GM10266 (cell line): ENCODE measurements around the gene DGUOK.

Experiments
- DNase-seq: peaks from one replicate; pipeline ENCODE4 v3.0.0; 2012; ENCODE audit errors: extremely low spot score
- CTCF ChIP-seq: IDR thresholded peaks from 2 replicates; pipeline ENCODE4 v1.5.1; 2012; ENCODE audit warnings: mild to moderate bottlenecking, low read depth; ENCODE audit not compliant: control insufficient read depth, insufficient read depth; ENCODE audit errors: missing control alignments

DGUOK gene

DNA sequence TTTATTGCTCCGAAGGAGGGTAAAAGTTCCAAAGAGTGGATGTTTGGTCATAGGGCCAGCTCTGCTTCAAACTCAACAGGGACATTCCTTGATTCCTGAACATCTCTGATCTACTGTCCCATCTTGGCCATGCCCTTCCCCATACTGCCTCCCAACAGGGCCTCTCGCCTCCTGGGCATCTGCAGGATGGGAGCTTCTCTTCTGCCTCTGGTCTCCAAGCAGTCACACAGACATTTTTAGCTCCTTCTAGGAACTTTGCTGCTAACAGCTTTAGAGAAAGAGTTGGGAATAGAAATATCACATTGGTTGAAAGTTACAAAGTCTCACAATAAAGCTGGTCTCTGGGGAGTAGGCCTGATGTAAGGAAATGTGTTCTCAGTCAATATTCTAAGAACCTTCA, 9.4 kb upstream of the DGUOK start:
- no peak for TF ChIP-seq CTCF
- no peak for DNase-seq

DNA sequence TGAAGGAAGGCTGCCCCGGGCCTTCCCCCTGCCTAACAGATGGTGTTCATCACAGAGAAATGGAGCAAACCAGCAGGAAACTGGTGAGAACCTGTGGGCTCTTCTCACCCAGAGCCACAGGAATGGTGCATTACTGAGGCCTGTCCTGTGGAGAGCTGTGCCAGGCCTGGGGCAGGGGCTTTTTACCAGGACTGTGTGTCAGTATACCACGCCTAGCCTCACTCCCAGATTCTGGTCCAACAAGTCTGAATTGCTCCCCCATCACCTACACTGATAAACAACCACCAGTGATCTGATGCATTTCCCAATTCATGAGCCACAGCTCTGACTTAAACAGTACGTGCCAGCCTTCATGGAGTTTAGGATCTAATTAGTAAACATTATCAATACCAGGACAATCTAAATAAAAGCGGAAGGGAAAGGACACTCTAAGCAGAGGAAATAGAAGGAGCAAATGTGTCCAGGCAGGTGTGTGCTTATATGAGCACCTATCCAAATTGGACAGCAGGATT, 8.9 kb upstream of the DGUOK start:
- no peak for DNase-seq

DNA sequence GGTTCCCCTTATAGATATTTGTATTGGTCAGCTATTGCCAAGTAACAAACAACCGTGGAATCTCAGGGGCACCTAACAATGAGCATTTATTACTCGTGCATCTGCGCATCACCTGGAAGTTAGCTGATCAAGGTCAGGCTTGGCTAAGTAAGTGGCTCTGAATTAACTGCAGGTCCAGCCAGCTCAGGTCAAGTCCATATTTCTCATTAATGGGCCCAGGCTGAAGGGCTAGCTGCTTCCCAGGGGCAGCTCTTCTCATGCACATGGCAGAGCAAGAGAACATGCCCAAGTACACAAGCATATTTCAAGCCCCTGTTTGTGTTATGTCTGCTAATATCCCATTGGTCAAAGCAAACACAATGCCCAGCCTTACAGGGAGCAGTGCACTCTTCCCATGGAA, 7.8 kb upstream of the DGUOK start:
- TF ChIP-seq CTCF, result no peak
- DNase-seq, result no peak

More for the DNA sequence above, 8.9 kb upstream of the DGUOK start:
- TF ChIP-seq CTCF, result no peak

GRCh38 chr2:73919596-73920228, 7.0 kb upstream of the DGUOK start:
- no peak for DNase-seq
- TF ChIP-seq CTCF, result no peak

DNA sequence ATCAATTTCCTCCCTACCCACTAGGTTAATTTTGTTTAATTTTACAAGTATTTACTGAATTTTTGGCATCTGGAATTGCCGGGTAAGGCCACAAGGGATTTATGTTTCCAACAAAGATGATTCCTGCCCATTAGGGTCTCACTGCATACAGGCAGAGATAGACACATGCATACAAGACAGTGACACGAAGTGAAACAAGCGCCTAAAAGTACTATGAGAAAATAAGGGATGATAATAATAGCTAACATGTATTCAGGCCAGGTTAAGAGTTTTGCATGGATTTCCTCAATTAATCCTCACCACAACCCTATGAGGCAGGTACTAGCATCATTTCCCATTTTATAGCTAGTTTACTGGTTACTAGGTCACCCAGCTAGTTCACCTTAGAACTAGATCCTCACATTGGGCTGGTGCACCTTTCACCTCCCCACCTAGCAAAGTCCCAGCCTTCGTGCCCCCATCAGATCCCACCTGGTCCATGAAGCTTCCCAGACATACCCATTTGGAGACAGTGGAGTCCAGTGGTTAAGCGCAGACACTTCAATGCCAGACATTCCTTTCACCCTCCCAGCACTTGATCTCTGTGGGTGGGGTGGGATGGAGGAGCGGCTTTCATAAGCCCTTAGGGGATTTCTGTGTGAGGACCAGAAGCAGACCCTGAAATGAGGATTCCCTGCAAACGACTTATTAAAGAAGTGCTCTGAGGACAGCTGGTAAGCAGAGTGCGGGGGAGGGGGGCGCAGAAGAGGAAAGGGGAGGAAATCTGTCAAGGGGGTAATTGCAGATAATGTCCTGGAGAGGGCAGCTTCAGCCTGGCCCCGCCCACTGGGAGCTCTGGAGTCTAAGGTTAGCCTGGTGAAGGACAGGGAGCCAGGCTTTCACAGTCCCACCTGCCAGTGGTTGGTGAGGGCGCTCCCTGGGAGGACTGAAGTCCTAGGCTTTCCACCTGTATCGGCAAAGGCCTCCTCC, 5.8 kb upstream of the DGUOK start:
- peak; percentile 36 for TF ChIP-seq CTCF
- DNase-seq, result peak; percentile 27

GRCh38 chr2:73921581-73921980, 5.1 kb upstream of the DGUOK start:
- DNase-seq, result no peak
- no peak for TF ChIP-seq CTCF
